HG03095 (cell line): ENCODE data around the gene DPP9.

Experiments used
- ATAC-seq: cut with Tn5 transposase; IDR thresholded peaks from one replicate; pipeline ENCODE4 v1.9.1; 2021; ENCODE audit warnings: moderate library complexity; ENCODE audit not compliant: unreplicated experiment

DPP9 gene

GRCh38 chr19:4636761-4637160, 86.9 kb downstream of the DPP9 start:
- ATAC-seq, result no peak

DNA sequence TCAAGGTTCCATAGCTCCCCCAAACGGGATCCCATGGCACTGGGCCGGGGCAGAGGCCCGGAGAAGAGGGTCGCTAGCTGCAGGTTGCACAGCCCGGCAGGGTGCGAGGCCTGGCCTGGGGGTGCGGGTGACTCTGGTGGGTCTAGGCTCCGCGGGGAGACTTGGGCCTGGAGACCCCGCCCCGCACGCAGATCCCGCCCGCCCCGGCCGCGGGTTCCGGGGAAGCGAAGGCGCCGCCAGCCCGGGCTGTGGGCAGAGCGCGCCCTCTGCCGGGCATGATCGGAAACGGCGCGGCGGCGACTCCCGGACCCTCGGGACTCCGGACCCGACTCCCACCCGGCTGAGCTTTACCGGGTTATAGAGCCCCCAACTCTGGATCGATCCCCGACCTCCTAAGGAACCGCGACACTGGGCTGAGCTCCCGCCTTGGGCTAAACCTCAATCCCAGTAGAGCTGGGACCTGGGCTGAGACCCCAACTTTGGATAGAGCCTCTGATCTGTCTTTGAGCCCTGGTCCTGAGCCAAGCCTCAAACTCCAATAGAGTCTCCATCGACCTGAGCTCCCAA, 87.4 kb downstream of the DPP9 start:
- no peak for ATAC-seq

GRCh38 chr19:4635754-4636116, 87.9 kb downstream of the DPP9 start:
- no peak for ATAC-seq

- ATAC-seq, result no peak
Observed at GRCh38 chr19:4633140-4633967, 90.3 kb downstream of the DPP9 start.
